HG03342 (cell line): ENCODE measurements around the gene CTNNA3.
"Not testable (repeated sequence)": the region's sequence is repeated elsewhere in the genome, so short reads cannot be mapped to it uniquely, and the experiment has no call there.

Source experiments
- ATAC-seq: cut with Tn5 transposase; IDR thresholded peaks from one replicate; pipeline ENCODE4 v1.9.1; 2021; ENCODE audit warnings: mild to moderate bottlenecking, moderate library complexity; ENCODE audit not compliant: unreplicated experiment

Gene CTNNA3

GRCh38 chr10:66501356-66501755, 1194.6 kb downstream of the CTNNA3 start:
- no peak for ATAC-seq

DNA sequence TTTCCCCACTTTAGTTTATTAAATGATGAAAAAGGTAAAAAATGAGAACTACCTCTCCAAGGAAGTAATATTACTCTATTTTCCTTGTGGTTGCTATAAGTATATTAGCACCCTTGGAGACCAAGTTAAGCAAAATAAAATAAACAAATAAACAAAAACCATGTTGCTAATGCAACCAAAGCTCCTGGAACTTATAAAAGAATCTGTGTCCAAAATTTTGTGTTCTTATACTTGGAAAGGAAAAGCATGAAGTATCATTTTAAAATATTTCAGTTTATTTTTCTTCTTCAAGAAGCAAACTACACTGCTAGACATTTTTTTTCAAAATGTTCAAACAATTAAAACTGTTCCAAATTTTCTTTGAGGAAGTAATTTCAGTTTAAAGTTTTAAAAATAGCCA, 1212.0 kb downstream of the CTNNA3 start:
- no peak for ATAC-seq

DNA sequence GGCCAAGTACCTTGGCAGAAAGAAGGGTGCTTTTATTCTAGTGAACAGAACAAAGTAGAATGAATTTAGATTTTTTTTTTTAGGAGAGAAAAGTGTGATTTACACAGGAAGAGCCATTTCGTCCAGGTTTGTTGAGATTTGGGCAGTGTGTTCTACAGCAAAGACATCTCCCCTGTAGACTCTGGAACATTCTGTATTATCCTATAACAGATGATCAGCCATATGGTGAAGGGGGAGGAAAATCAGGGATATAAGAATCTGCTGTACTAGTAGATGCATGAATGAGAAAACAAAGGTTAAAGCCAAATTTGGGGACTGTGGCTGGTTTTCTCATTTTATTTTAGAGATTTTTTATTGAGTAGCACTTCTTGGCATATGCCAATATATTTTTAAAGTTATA, 1223.8 kb downstream of the CTNNA3 start:
- ATAC-seq: no peak

DNA sequence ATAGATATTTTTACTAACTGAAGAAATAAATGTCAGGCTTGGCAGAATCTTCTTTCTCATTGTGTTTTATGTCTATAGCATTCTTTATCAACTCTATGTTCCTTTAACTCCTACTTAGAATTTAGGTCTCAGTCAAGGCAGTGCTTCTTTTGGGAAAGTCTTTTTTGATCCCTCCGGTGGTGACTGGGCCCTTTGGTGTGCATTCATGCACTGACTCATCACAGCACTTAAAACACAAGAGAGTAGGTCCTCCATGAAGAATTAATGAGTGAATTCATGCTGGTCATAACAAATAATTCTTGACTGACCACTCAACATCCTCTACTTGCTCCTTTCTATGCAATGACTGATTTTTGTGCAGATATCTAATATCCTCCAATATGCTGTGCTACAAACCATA, 1229.0 kb downstream of the CTNNA3 start:
- ATAC-seq: no peak

DNA sequence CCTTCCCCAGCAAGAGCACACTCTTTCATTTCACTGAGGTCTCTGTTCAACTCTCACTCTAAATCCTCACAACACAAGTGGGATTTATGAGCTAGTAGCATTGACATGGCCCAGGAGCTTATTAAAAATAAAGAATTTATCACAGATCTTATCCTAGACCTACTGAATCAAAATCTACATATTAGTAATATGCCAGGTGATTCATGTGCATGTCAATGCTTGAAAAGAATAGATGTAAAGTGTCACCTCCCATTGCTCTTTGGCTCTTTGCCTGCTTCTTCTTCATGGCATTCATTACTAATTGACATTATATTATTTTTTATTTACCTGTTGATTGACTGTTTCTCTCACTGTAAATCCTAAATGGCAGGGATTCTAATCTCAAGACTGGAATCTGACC, 1229.4 kb downstream of the CTNNA3 start:
- ATAC-seq: no peak

GRCh38 chr10:66463611-66464010, 1232.4 kb downstream of the CTNNA3 start:
- ATAC-seq: no peak

DNA sequence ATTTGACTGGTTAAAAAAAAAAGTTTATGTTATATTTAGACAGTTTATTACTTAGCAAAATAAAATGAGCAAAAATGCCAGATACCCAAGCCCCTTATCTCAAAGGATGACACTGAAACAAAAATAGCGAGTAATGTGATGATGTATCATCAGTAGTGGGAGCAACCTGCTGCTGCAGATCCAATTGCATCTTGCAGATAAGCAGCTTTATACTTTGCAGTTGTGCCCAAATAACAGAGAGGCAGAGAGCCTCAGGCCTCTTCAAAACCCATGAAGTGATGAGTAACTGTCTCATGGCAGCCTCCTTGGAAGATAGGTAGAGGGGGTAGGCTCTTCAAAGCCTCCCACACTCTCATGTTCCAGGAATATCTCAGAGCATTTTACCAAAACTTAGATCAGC, 1238.4 kb downstream of the CTNNA3 start:
- no peak for ATAC-seq

DNA sequence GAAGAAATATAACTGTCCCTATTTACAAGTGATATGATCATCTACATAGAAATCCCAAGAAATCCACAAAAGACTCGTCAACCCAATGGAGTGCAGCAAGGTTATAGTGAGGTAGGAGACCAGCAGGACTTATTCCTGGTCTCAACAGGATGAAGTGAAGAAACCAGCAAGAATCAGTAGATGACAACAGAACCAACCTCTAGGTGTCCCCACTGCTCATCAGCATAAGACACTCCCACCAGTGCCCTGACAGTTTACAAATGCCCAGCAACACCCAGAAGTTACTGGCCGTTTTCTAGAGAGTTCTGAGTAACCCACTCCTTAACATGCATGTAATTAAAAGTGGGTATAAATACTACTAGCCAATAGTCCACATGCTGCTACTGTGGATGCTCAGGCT, 1240.7 kb downstream of the CTNNA3 start:
- no peak for ATAC-seq

DNA sequence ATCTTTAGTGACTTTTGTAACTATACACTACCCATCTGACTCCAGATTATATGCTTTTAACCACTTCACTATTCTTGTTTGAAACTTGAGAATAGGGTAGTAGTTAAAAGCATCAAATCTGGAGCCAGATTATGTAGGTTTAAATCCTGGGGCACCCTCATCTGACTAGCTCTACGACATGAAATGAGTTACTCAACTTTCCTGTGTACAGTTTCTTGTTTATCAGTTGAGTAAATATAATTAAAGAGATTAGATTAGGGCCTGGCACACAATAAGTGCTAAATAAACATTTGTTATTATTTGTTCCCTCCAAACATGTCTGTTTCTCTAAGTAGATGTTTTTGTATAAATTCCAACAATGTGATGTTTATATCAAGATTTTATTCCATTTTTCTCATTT, 1255.4 kb downstream of the CTNNA3 start:
- ATAC-seq: no peak

GRCh38 chr10:66414943-66415342, 1281.1 kb downstream of the CTNNA3 start:
- no peak for ATAC-seq

DNA sequence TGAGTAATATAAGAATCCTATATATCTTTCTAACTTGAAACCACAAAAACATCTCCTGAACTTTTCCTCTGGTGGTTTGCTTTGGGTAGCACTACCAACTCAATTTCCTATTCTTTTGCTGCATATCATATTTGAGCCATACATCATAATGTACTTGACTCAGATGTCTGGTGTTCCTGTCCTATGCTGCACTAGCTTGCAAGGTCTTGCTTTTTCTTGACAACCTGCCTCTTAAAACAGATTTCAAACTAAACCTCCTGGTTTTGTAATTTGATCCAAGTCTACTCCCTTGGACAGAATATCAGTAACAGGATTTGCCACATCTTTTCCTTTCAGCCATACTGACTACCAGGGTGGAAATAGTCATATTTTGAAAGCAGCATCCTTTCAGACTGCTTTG, 1290.4 kb downstream of the CTNNA3 start:
- no peak for ATAC-seq

DNA sequence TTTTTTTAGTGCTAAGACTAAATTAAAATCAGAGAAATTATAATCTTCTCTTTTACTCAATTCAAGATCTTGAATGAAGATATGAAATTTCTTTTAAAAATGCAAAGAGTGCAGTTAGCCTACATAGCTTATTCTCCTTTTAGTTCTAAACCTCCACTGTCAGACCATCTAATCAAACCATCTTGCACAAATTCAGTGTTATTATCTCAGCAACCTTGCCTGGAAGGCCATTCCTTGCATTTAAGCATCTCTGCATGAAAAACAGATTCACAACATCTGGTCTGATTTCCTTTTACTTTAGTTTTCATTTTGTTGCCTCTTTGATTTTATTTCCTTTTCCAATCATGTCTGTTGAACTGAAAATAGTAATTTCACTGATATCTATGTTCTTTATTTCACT, 1297.3 kb downstream of the CTNNA3 start:
- no peak for ATAC-seq

GRCh38 chr10:66394342-66395063, 1301.5 kb downstream of the CTNNA3 start:
- ATAC-seq: no peak

DNA sequence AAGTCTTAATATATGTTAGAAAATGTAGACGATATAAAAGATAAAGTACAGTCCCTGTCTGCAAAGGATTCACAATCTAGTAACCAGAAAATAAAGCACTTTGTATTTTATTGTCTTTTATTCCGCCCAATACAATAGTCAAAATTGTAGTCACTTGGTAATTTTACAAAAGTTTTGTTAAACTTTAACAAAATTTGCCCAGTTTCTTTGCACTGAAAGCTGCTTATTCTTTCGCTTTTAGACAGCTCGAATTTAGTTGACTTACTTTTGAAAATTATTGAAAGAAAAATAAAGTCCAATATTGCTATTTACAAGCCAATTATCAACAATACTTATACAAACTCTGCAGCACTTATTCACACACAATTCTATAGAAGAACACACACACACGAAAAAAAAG, 1305.1 kb downstream of the CTNNA3 start:
- no peak for ATAC-seq

DNA sequence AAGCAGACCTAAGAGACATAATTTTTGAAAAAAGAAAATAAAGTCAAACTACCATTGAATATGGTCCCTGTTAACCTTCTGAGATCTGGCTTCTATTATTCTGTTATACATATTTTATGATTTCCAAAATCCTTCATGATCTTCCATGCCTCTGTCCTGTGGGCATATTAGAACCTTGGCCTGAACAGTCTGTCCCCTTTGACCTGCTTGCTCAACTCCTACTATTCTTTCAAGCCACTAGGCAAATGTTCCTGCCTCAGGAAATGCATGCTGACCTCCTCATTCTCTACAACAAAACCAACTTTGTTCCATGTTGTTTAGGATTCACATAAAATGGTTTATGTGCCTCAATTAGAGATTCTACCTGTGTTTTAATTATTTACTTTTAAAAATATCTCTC, 1315.0 kb downstream of the CTNNA3 start:
- no peak for ATAC-seq

GRCh38 chr10:66378117-66378876, 1317.7 kb downstream of the CTNNA3 start:
- no peak for ATAC-seq

- ATAC-seq: no peak
Observed at GRCh38 chr10:66368146-66368545, 1327.8 kb downstream of the CTNNA3 start.

DNA sequence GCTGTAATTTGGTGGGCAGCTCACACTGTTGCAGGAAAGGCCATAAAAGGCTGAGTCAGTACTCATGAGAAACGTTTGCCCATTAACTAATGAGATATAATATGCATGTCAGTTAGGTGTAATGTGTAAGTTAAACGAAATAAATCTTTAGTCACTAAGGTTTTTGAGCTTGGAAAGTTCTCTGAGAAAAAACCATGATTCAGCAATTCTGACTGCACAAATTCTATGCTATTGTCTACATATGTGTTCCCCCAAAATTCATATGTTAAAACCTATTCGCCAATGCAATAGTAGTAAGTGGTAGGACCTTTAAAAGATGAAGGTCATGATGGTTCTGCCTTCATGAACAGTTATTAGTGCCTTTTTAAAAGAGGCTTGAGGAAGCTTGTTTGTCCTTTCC, 1329.8 kb downstream of the CTNNA3 start:
- no peak for ATAC-seq

DNA sequence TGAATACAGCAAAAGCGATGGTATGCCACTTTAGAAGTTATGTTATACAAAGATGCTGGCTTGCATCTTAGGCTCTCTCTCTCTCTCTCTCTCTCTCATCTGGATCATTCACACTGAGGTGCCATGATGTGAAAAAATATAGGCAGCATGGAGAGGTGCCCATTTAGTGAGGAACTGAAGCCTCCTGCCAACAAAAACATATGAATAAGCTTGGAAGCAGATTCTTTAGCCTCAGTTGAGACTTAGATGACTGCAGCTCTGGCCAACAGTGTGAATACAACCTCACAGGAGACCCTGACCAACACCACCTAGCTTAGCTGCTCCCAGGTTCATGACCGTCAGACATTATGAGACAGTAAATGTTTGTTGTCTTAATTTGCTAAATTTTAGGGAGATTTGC, 1330.3 kb downstream of the CTNNA3 start:
- no peak for ATAC-seq

GRCh38 chr10:66362522-66362921, 1333.5 kb downstream of the CTNNA3 start:
- ATAC-seq: no peak

GRCh38 chr10:66353822-66354221, 1342.2 kb downstream of the CTNNA3 start:
- ATAC-seq: not testable (repeated sequence)

DNA sequence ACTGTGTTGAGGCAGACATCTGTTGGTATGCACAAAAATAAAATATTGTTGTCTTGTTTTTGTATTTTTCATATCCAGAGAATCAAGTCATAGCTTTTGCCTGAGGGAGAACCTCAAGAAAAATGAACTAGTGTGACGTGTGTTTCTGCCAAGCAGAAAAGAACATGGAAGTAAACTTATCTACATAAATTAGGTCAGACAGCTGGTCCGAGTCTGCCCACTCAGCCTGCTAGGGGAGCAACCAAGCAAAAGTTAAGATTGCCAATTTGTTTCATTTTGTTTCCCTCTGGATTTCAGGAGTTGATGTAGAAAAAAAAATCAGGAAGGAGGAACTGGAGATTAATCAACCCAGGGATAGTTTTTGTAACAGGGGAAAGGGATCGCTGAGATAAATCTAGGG, 1342.6 kb downstream of the CTNNA3 start:
- ATAC-seq: no peak
